ENCODE data around the gene CHD5. TPM values are rescaled to one million over a fixed set of nuclear protein-coding genes. Genes with fewer than 3 reads are reported as not detected.

CHD5 gene
- total and polyA plus RNA-seq, 2 experiments from 2014 or later, result 0.10 to 0.11 TPM

DNA sequence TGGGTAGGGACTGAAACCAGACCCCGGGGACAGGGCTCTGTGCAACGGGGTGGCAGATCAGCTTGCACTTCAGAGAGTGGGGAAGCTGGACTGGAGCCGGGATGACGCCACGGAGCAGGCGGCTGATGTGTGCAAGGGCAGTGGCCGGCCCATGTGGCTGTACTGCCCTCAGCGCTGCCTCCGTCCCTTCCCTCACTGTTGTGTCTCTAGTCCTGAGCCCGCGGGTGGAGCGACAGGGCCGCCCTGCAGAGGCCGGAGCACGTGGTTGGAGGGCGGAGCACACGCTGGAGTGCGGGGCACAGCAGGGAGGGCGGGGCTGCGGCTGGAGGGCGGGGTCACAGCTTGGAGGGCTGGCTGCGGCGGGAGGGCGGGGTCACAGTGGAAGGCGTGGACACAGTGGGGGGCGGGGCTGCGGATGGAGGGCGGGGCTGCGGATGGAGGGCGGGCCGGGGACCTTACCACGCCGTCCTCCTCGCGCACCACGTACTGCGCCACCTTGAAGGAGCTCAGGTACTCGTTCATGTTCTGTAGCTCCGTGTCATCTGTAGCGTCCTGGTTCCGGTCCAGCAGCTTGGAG is 52.4 kb downstream of the CHD5 start:
- no peaks in the 10 kb centered on the region for H3K36me3 ChIP-seq (ENCODE audit: low read depth)

DNA sequence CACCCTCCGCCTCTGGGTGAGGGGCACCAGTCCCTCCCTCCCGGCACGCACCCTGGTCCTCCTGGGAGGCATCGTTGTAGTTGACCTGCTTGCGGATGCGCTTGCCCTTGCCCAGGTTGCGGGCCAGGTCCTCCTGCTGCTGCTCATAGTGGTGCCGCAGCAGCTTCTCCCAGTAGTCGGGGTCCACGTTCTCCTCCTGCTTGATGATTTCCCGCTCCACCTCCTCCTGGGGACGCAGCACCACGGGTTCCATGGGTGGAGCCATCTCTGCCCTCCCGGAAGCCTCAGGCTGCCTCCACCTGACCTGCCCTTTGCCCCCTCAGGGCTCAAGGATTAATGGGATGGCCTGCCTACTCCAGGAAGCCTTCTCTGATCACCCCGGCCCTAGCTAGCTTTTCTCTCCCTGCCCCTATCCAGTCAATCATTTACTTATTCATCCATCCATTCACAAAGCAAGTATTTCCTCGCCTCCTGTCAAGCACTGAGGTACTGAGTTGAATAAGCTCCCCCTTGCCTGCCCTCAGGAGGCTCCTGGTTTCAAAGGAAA is 53.5 kb downstream of the CHD5 start:
- Histone ChIP-seq H3K27ac (no peak overlapping the region), H3K9ac (no peak overlapping the region), H2AFZ (no peak overlapping the region), H3K9me3 (ENCODE audit: low read depth) (no peaks in the 10 kb centered on the region), H3K79me2 (ENCODE audit: insufficient read depth) (no peaks in the 10 kb centered on the region), H3K27me3 (replicated peaks; ENCODE audit: insufficient read depth) (no peaks in the 10 kb centered on the region), H3K9me2 (ENCODE audit: insufficient read depth) (no peaks in the 10 kb centered on the region), H4K20me1 (ENCODE audit: insufficient read depth) (no peaks in the 10 kb centered on the region), H3F3A (ENCODE audit: insufficient read depth) (no peaks in the 10 kb centered on the region), H3K4me3 (no peak overlapping the region), H3K4me1 (ENCODE audit: insufficient read depth) (no peaks in the 10 kb centered on the region), H3K4me2 (ENCODE audit: unreplicated experiment) (no peak overlapping the region), H3K36me3 (ENCODE audit: low read depth) (no peaks in the 10 kb centered on the region)
- no peak for TF ChIP-seq EZH2phosphoT487 (IDR thresholded peaks at IDR 0.05; ENCODE audit: insufficient read depth, low read depth)
- no peak for TF ChIP-seq EZH2 (IDR thresholded peaks at IDR 0.05; ENCODE audit: insufficient read depth, poor library complexity, severe bottlenecking)
- DNase-seq, result no peak
- WGBS, 2 experiments (ENCODE audit: low coverage in 1 of 2, low lambda C conversion rate in 2 of 2, missing lambda C conversion rate in 2 of 2), result 86% methylated on average over 15 to 16 of the region's 16 CpGs
- in situ Hi-C loops (cut with MboI), result no loop called here

More for the DNA sequence above, 52.4 kb downstream of the CHD5 start:
- H3K9ac ChIP-seq, result no peak overlapping the region
- no peaks in the 10 kb centered on the region for H3K4me1 ChIP-seq (ENCODE audit: insufficient read depth)
- H3K9me3 ChIP-seq (ENCODE audit: low read depth), result no peaks in the 10 kb centered on the region
- H3K79me2 ChIP-seq (ENCODE audit: insufficient read depth), result no peaks in the 10 kb centered on the region
- 19 to 30% methylated on average over 18 to 40 of the region's 41 CpGs for WGBS, 2 experiments (ENCODE audit: low coverage in 1 of 2, low lambda C conversion rate in 2 of 2, missing lambda C conversion rate in 2 of 2)
- no peaks in the 10 kb centered on the region for H4K20me1 ChIP-seq (ENCODE audit: insufficient read depth)
- no peaks in the 10 kb centered on the region for H3F3A ChIP-seq (ENCODE audit: insufficient read depth)
- no peak overlapping the region for H3K4me3 ChIP-seq
- no peak overlapping the region for H3K27ac ChIP-seq
- in situ Hi-C loops (cut with MboI), result no loop called here
- no peak overlapping the region for H2AFZ ChIP-seq
- H3K27me3 ChIP-seq (replicated peaks; ENCODE audit: insufficient read depth), result no peaks in the 10 kb centered on the region
- H3K9me2 ChIP-seq (ENCODE audit: insufficient read depth), result no peaks in the 10 kb centered on the region
- DNase-seq, result peak; percentile 78
- no peak overlapping the region for H3K4me2 ChIP-seq (ENCODE audit: unreplicated experiment)
- TF ChIP-seq EZH2 (IDR thresholded peaks at IDR 0.05; ENCODE audit: insufficient read depth, poor library complexity, severe bottlenecking), result no peak
- TF ChIP-seq EZH2phosphoT487 (IDR thresholded peaks at IDR 0.05; ENCODE audit: insufficient read depth, low read depth), result no peak

- Histone ChIP-seq H3K36me3 (ENCODE audit: low read depth) (no peaks in the 10 kb centered on the region), H2AFZ (no peak overlapping the region), H3K9ac (no peak overlapping the region), H3K4me1 (ENCODE audit: insufficient read depth) (no peaks in the 10 kb centered on the region), H3K9me3 (ENCODE audit: low read depth) (no peaks in the 10 kb centered on the region), H3K79me2 (ENCODE audit: insufficient read depth) (no peaks in the 10 kb centered on the region), H3K9me2 (ENCODE audit: insufficient read depth) (no peaks in the 10 kb centered on the region), H3F3A (ENCODE audit: insufficient read depth) (no peaks in the 10 kb centered on the region), H3K4me2 (ENCODE audit: unreplicated experiment) (no peak overlapping the region), H3K27ac (no peak overlapping the region), H3K4me3 (no peak overlapping the region), H4K20me1 (ENCODE audit: insufficient read depth) (no peaks in the 10 kb centered on the region), H3K27me3 (replicated peaks; ENCODE audit: insufficient read depth) (no peaks in the 10 kb centered on the region)
- TF ChIP-seq EZH2phosphoT487 (IDR thresholded peaks at IDR 0.05; ENCODE audit: insufficient read depth, low read depth), result no peak
- no peak for TF ChIP-seq EZH2 (IDR thresholded peaks at IDR 0.05; ENCODE audit: insufficient read depth, poor library complexity, severe bottlenecking)
- 66 to 77% methylated on average over 5 to 13 of the region's 13 CpGs for WGBS, 2 experiments (ENCODE audit: low coverage in 1 of 2, low lambda C conversion rate in 2 of 2, missing lambda C conversion rate in 2 of 2)
- DNase-seq, result no peak
- in situ Hi-C loops (cut with MboI), result no loop called here
Observed at GRCh38 chr1:6126028-6126427, 54.1 kb downstream of the CHD5 start.

GRCh38 chr1:6125366-6125765 is 54.8 kb downstream of the CHD5 start:
- no peaks in the 10 kb centered on the region for H3K79me2 ChIP-seq (ENCODE audit: insufficient read depth)
- no peaks in the 10 kb centered on the region for H3K9me2 ChIP-seq (ENCODE audit: insufficient read depth)
- no peaks in the 10 kb centered on the region for H3K36me3 ChIP-seq (ENCODE audit: low read depth)
- no peak overlapping the region for H2AFZ ChIP-seq
- no peak overlapping the region for H3K4me2 ChIP-seq (ENCODE audit: unreplicated experiment)
- no peak overlapping the region for H3K4me3 ChIP-seq
- H3K9me3 ChIP-seq (ENCODE audit: low read depth), result no peaks in the 10 kb centered on the region
- DNase-seq, result no peak
- H4K20me1 ChIP-seq (ENCODE audit: insufficient read depth), result no peaks in the 10 kb centered on the region
- WGBS, 2 experiments (ENCODE audit: low coverage in 1 of 2, low lambda C conversion rate in 2 of 2, missing lambda C conversion rate in 2 of 2), result 47 to 61% methylated on average over 12 to 15 of the region's 15 CpGs
- in situ Hi-C loops (cut with MboI), result no loop called here
- no peak overlapping the region for H3K9ac ChIP-seq
- H3K4me1 ChIP-seq (ENCODE audit: insufficient read depth), result no peaks in the 10 kb centered on the region
- no peak overlapping the region for H3K27ac ChIP-seq
- no peaks in the 10 kb centered on the region for H3F3A ChIP-seq (ENCODE audit: insufficient read depth)
- H3K27me3 ChIP-seq (replicated peaks; ENCODE audit: insufficient read depth), result no peaks in the 10 kb centered on the region
- TF ChIP-seq EZH2 (IDR thresholded peaks at IDR 0.05; ENCODE audit: insufficient read depth, poor library complexity, severe bottlenecking), result no peak

All from GM23248 (cell line).